ENCODE measurements around the gene CMKLR1.

CMKLR1 gene

DNA sequence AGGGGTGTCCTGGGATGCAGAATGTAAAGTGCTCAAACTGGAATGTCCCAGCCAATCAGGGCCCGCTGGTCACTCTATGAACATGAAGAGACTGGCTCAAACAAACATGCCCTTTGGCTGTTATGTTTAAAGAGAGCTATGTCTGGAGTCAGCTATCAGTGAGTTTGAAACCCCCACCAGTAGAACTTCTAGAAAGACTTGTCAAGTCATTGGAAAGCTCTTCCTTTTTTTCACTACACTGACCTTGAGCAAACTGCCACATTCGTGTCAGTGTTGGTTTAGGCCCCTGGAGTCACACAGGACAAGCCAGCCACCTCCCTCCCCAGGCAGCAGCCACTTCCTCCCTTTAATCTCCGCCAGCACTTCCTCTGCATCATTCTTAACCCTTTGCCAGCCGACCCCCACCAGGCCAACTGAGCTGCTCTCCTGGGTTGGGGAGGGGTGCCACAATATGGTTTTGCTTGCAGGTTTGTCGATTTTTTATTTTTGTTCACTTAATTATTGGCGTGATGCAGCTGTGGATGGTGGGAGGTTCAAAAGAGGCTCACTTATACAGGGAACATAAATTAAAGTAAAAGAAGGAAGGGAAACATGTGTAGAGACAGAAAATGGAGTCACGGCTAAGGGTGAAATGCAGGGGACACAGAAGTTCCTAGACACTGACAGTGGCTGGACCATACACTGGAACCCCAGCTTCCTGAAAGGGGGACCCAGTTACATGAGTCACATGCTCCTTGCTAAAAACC is 25.3 kb downstream of the CMKLR1 start:
- no peak for DNase-seq

DNA sequence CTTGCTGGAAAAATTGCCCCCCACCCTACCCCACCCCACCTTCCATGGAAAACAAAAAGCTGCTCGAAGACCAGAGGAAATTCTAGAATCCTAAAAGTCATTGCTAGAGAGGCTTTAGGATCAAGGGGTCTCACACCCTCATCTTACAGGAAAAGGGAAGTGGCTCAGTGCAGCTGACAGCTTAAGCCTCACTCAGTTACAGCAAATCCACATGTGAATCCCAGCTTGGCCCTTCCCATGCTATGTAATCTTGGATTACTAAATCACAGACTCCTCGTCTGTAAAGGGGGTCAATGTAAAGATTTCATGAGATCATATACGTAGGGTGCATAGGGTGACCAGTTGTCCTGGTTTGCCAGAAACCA is 25.9 kb downstream of the CMKLR1 start:
- DNase-seq, result no peak

DNA sequence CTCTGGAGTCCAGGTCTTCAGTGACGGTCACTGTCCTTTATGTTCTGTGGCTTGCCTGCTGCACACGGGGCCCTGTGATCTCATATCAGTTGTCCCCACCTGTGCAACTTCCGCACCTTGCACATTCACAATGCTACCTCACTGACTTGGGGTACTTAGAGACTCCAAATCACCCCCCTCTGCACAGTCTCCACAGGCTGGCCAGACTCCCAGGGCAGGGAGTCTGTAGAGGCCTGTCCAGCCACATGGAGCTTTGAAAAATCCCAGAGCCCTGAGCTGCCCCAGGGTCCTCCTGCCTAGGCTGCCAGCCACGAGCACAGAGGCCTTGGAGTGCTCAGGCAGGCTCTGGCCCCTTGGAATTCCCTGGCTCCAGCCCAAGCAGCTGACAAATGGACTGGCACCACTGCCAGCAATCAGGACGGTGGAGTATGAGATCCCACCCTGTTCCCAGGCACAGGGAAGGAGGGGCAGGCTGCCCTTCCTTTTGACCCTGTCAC is 26.4 kb downstream of the CMKLR1 start:
- DNase-seq, result no peak

DNA sequence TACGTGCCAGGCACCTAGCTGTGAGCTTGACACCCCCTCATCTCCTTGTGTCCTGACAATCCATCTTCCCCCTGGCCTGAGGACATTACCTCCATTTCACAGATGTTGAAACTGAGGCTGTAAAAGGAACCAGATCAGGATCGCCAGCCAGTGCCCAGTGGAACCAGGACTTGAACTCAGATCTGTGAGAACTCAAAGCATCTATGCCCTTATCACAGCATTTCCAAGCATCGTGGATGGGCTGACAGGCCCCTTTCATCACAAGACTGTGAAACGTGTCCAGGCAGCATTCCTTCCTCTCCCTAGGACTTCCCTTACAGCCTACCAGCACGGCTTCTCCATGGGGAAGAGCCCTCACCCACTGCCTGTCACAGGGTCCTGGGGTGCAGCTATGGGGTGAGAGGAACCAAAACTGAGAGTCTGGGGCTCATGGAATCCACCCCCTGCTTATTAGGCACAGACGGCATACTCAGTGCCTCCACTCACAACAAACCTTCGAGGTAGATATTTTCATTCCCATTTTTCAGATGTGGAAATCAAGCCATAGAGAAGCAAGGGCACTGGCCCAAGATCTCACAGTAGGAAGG is 26.9 kb downstream of the CMKLR1 start:
- no peak for DNase-seq

DNA sequence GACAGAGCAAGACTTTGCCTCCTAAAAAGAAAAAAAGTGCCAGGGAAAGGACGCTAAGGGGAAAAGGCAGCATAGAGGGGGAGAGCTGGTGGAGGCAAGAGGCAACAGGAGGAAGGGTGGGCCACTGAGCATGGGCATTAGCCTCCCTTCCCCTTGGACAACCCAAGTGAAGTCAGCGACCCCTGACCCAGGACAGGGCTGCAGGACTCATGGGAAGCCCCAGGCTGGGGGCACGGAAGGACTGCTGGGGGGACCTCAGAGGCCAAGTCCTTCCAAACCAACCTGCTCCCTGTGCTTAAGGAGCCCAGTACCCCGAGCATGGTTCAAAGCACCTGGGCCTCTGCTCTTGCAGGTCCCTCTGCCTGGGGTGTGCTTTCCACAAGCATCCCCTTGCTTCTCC is 27.5 kb downstream of the CMKLR1 start:
- no peak for DNase-seq

DNA sequence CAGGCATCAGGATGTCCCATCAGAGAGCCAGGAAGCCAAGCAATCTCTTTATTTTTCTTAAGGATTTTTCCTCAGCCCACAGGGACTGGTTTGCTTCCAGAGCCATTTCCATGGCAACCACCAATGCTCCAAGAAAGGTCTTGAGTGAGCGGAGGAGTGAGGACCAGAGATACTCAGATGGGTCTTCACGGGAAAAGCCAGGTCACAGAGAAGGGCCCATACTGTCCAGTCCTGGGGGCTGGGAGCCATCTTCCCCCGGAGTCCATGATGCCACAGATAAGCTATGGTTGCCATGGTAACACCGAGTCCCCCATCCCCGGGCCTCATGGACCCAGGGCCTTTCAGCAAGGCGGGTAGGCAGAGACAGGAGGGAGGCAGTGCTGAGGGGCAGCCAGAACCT is 28.6 kb downstream of the CMKLR1 start:
- no peak for DNase-seq

DNA sequence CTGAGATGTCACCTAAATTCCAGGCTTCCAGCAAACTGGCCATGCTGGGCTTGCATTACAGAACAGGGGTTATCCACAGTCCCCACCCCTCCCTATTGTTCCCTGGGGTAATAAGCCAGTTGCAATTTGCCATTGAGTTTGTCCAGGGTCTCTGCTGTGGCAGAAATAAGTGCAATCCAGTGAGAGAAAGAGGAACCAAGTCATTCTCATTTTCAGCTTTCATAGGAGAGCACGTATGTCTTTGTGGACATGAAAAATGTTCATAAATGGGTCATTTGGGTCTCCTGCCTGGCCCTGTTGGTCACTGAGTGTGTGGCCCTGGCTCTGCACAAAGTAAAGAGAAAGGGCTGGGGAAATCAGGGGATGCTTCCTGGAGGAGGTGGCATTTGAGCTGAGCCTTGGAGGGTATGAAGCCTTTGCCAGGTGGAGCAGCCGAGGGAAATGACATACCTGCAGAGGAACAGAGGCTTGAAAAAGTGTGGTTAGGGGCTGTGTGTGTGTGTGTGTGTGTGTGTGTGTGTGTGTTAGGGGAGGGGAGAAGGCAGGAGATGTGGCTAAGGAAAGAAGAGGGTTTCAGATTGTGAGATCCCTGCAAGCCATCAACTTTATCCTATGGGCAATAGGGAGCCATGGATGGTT is 29.3 kb downstream of the CMKLR1 start:
- no peak for DNase-seq

DNA sequence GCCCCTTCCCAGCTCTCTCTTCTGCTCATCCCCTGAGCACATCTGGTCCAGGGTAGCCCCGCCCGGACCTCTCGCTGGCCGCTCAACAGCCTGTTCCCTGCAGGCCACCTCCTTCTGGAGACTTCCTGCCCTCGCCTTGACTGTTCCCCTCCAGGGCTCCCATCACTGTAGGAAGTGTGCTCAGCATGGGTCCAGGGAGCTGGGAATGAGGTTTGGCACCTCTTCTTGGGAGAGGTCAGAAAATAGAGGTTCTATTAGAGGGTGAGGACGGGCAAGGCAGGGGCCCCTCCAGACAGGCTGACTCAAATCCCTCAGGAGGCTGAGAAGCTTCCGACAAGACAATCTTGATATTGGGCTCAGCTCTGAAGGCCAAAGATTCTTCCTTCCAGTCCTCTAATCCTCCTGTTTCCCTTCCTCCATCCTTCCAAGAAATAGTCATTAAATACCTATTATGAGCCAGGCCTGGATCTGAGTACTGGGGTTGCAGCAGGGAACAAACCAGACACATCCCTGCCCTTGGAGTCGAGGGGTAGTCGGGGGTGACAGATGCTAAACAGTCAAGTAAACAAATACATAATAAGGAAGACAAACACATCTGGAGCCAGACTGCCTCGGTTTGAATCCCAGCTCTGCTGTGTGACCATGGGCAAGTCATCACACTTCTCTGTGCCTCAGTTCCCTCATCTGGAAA is 30.6 kb downstream of the CMKLR1 start:
- no peak for DNase-seq

DNA sequence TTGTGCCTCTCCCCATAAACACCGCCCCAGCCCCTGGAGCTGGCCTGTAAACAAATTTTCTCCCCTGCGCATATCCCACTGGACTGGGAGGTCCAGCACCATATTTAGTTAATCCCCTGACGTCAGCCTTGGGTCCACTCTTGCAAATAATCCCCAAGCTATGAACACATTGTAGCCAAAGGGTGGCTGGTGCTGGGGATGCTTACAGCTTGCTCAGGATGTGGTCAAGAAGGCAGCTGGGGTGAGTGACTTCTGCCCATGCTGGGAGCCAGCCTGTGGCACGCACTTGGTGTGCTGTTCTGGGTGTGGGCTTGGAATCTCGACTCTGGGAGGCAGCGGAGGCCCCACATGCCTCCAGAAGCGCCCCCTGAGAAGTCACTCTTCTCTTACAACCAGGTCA is 32.1 kb downstream of the CMKLR1 start:
- DNase-seq, result no peak

DNA sequence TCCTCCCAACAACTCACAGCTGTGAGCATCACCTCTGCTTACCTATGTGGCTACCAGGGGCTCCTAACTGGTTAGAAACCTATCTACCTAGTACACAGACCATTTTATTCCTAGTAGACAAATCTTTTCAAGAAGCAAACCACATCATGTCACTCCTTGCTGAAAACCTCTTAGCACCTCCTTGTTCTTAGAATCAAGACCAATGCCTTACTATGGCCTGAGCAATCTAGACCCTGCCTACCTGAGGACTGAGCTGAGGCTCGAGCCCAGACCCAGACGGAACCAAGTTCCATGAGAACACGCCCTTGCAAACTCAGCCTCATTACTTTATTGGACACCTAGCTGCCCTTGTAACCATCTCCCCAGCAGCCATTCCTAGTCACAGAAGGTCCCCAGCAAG is 32.6 kb downstream of the CMKLR1 start:
- DNase-seq, result no peak

DNA sequence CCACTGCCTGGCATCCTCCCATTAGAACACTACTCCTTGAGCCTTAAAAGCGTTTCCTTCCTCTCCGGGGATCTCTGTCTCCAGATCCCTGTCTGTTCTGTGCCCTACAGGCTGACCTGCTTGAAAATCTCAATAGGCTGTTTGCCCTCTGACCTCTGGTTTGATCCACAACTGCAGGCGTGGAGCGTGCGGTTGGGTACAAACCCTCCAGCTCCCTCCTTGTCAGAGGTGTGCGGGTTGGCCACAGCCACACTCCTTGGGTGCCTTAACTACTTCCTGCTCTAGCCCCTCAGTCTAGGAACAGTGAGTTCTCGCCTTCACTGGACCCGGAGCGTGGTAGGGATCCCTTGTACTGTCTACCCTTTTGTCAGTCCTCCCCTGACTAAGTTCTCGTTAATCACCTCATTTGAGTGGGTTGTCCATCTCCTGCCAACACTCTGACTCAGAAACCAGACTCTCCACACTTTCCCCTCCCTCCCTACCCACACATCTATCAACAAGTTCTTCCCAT is 33.1 kb downstream of the CMKLR1 start:
- DNase-seq, result no peak

DNA sequence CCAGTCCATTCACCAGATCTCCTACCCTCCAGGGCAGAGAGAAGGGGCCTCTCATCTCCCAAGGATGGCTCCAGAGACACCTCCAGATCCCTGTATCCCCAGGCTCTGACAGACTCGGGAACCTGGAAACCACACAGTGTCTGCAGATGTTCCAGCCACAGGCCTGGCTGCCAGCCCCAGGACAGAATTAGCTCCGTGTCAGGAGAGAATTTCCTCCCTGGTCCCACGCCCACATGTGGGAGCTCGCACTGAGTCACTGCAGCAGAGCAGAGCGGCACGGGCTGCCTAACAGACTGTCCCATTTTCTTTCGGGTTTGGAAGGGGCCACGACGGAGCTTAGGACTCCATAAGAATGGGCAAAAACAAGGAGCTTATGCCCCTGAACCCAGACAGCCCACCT is 33.6 kb downstream of the CMKLR1 start:
- DNase-seq, result no peak

DNA sequence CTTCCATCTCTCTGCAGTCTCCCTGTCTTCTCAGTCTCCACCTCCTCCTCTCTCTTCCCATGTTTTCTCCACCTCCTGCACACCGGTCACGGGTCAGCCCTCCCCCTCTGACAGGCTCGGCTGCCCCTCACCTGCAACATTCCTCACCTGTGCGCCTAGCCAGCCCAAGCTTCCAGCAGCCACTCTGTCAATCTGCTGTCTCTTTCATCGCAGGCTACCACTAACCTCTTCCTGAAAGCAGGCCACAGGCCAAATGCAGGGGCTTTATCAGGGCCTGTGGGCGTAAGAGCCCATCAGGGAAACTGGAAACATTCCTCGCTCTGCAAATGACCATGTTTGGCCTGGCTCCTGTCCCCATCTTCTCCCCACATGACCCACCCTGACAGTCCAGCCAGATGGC is 34.5 kb downstream of the CMKLR1 start:
- DNase-seq, result no peak

DNA sequence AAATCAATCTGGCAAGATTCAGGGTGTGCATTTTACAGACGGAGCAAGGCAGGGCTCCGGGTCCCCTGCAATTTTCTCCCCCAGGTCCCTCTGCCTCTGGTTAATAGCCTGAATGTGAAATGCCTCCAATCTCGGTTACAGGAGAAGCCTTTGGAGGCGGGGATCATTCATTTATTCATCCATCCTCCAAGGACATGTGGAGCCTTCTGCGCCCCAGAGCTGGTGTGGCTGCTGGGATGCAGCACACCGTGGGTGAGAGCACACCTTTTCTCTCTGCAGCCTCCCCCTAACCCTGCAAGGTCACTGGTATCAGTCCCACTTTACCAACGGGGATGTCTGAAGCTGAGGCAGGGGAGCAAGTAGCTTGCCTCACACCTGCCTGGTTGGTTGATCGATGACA is 35.4 kb downstream of the CMKLR1 start:
- no peak for DNase-seq

DNA sequence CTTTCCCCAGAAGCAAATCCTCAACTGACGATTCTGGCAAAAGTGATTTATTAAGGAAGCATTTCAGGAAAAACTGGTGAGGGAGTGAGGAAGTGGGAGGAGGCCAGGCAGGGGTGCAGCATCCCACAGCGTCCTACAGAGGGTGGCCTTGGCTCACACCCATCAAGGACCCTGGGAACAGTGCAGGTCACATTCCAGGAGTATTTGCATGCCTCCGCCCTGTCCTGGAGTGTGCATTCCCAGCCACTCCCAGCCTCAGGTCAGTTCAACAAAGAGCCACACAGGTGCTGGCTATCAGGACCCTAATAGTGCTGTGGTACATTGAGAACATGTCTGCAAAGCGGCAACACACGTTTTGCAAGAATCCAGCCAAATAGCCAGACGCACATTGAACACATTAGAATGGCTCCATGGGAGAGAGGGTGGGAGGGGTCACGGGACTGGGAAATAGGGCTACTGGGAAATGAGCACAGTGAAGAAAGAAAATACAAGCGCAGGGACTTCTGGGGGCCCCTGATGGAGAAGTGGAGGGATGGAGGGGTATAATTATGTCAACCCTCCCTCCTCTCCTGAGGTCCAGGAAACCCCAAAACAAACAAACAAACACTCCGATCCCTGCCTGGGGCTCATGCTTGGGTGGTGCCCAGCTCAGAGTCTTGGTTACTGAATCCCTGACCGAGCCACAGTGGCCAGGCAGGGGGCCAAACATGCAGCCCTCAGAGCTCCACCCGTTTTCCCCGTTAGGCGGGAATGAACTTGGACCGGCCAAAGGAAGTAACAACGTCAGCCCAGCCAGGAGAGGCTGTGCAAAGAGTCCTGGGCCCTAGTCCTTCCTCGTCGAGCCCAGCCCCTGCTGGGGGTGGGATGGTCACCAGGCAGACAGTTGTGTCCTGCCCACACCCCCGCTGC is 36.5 kb downstream of the CMKLR1 start:
- DNase-seq, result no peak

DNA sequence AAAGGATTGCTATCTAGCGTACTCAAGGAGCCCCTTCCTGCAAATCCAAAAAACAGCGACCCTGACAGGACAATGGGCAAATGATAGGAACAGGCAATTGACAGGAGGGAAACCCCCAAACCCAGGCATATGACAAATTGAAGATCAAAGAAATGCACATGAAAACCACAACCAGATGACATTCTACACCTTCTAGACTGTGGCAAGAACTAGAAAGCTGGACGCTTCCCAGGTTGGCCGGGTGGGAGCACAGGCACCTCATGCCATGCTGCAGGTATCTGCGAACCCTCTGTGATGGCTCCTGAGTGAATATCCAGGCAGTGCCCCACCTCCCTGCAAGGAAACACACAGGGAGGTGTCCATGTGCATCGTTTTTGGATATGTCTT is 37.1 kb downstream of the CMKLR1 start:
- DNase-seq, result no peak

DNA sequence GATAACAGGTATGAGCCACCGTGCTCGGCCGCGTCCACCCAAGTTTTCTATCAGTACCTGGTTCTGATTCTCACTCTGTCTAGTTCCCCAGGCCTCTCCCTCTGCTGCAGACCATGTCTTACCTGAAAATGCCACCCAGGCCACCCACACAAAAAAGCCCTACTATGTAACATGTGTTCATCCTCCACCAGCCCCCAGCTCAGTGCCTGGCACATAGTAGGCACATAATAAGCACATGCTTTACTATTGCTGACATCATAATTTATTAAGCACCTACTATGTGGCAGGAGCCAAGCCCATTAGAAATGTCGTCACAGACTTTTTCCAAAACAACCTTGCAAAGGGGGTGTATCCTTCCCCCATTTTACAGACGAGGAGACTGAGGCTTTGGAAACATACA is 37.8 kb downstream of the CMKLR1 start:
- DNase-seq, result no peak

DNA sequence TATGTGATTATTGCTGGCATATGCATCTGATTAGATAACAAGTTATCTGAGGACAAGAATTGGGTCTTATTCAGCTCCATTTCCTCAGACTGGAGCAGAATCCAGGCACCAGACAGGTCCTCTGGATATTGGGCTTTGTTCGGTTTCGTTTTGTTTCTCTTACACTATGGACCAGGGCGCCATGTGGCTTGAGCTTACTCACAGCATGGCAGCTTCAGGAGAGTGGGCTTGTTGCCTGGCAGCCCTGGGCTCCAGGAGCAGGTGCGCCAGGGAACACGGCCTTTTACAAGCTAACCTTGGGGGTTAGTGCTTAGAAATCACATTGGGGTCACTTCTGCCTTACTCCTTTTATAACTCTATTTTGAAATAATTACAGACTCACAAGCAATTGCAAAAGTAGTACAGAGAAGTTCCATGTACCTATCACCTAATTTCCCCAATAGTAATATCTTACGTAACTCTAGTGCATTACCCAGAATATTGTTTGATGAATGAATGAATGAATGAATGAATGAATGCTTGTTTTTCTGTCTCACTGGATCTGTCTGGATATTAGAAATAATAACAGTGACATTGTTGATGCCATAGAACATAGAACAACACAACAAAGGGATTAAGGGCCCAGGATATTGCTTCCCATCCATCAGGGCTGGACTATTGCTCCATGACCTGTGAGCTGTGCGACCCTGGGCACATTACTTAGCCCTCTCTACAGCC is 39.0 kb downstream of the CMKLR1 start:
- no peak for DNase-seq

DNA sequence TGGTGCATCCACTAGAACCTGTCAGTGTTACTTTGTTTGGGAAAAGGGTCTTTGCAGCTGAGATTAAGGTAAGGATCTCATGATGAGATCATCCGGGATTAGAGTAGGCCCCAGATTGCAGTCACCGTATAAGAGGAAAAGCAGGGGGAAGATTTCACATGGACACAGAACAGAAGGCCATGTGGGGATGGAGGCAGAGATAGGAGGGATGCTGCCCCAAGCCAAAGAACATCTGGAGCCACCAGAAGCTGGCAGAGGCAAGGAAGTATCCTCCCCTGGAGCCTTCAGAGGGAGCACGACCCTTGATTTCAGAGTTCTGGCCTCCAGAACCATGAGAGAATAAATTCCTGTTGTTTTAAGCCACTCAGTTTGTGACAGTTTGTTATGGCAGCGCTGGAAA is 39.6 kb downstream of the CMKLR1 start:
- no peak for DNase-seq

DNA sequence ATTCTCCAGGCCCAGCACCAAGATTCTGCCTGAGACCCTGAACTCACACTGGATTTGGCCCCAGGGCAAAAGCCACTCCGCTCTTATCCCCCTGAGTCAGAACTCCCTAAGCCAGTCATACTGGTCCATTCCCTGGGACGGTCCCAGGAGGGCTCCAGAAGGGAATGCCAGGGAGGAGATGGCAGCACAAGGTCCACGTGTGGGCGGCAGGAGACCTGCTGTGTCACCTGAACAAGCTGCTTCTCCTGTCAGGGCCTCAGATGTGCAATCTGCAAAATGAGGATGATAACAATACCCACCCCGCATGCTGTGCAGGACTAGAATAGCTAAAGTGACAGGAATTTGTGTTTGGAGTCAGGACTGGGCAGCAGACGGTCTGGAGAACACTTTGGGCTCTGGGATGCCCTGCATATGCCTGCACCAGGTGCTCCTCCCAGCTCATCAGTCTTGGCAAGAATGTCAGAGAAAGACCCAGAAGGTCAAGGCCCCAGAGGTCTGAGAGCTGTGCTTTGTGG is 40.3 kb downstream of the CMKLR1 start:
- DNase-seq, result no peak

DNA sequence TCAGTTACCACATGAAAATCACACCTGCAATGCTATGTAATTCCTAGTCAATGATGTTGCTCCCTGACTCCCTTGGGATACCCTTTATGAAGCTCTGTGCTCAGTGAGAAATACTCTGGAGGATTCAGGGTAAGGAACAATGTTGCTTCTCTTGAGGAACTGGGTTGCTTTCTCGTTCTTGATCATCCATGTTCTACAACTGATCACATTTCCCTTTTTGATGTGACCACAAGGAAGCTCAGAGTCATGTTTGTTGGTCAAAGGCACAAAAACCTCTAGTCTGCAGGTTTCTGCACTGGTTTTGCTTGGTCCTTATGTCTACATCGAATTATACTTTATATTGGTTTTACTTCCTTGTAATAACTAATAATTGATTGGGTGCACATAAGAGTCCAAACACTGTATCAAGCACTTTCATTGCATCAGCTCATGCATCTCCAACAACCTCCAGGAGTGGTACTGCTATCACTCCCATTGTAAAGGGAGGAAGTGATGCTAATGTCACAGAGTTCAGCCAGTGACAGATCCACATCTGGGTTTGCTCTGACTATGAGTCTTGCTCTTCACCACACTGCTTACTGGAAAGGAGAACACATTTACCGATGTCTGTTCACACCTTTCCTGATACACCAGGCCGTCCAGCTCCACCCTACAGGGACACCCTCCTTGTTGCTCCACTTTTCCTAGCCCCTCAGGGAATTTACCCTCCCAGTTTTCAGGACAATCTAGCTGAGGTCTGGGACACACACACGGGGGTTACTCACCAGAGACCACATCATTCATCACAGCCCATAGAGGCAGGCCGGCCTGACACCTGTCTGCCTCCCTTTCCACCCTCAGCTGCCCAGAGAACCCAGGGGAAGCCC is 41.0 kb downstream of the CMKLR1 start:
- DNase-seq, result no peak
